B cell (primary cell): ENCODE data around the gene KCNK18.

Experiments used
- CTCF ChIP-seq: fragments of 200-600 bp; IDR thresholded peaks from one replicate; pipeline ENCODE4 v1.8.0; 2022; ENCODE audit warnings: antibody characterized with exemption, mild to moderate bottlenecking
- EZH2 ChIP-seq: IDR thresholded peaks from 2 replicates; pipeline ENCODE4 v1.6.1; 2012; ENCODE audit warnings: borderline replicate concordance, low read depth, mild to moderate bottlenecking, moderate library complexity, low read length; ENCODE audit not compliant: insufficient read depth, poor library complexity, severe bottlenecking

DNA sequence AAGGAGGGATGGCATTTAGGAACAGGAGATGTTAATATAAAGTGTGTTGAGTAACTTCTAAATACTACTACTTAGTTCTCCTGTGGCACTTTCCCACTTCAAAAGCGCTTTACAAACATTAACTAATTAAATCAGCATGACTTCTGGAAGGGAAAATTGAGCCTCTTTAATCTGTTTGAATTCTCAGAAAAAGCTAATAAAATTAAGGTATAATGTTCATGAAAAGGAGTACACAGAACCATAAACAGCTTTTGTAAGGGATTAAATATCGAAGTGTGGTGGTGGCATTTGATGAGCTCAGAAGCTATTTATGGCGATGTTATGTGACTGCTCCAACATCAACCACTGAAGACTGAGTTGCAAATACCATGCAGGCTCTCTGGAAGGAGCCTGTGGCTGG is 49.0 kb upstream of the KCNK18 start:
- no peak for TF ChIP-seq CTCF
- TF ChIP-seq EZH2 = no peak
